ENCODE measurements around the gene ADGRB3. TPM values are rescaled to one million over a fixed set of nuclear protein-coding genes. Genes with fewer than 3 reads are reported as not detected.

Gene ADGRB3
- total RNA-seq, 1 donor from 2014 or later: 2.4 TPM

DNA sequence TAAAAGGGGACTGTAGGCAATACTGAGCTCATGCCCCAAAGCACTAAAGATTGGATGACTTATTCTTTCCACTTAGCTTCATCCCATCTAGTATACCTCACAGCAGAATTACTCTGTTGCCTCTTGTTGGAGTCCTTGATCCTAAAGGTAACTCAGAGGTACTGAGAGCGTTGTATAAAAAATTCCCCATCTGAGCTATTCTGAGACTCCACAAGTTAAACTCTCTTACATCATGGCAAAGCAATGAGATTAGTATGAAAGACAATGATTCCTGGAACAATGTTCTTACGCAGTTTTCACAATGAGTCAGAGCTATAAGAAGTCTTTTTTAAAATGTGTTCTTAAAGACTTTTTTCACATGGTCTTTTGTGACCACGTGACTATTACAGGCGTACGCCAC, 370.1 kb downstream of the ADGRB3 start:
- Mint-ChIP-seq H3K36me3 (ENCODE audit: low read depth, unreplicated experiment) (no peaks in the 10 kb centered on the region), H3K27ac (ENCODE audit: unreplicated experiment) (no peak overlapping the region), H3K9me3 (ENCODE audit: unreplicated experiment) (no peaks in the 10 kb centered on the region), H3K27me3 (ENCODE audit: unreplicated experiment) (peaks cover 2% of the 10 kb centered on the region), H3K4me3 (ENCODE audit: unreplicated experiment) (no peak overlapping the region), H3K4me1 (ENCODE audit: unreplicated experiment) (no peaks in the 10 kb centered on the region)
- TF ChIP-seq, protein P1, sequence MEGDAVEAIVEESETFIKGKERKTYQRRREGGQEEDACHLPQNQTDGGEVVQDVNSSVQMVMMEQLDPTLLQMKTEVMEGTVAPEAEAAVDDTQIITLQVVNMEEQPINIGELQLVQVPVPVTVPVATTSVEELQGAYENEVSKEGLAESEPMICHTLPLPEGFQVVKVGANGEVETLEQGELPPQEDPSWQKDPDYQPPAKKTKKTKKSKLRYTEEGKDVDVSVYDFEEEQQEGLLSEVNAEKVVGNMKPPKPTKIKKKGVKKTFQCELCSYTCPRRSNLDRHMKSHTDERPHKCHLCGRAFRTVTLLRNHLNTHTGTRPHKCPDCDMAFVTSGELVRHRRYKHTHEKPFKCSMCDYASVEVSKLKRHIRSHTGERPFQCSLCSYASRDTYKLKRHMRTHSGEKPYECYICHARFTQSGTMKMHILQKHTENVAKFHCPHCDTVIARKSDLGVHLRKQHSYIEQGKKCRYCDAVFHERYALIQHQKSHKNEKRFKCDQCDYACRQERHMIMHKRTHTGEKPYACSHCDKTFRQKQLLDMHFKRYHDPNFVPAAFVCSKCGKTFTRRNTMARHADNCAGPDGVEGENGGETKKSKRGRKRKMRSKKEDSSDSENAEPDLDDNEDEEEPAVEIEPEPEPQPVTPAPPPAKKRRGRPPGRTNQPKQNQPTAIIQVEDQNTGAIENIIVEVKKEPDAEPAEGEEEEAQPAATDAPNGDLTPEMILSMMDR (IDR thresholded peaks at IDR 0.05; ENCODE audit: unreplicated experiment): no peak
- no peak for DNase-seq (ENCODE audit: low spot score)

DNA sequence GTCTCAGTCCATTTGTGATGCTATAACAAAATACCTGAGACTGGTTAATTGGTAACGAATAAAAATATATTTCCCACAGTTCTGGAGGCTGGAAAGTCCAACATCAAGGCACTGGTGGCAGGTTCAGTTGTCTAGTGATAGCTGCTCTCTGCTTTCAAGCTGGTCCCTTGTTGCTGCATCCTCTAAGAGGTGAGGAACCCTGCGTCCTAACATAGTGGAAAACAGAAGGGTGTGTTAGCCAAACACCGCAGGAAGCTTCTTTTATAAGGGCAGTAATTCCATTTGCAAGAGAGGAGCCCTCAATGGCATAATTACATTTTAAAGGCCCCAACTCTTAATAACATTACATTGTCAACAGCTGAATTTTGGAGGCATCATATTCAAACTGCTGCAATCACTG, 372.7 kb downstream of the ADGRB3 start:
- H3K9me3 Mint-ChIP-seq (ENCODE audit: unreplicated experiment): no peaks in the 10 kb centered on the region
- H3K27ac Mint-ChIP-seq (ENCODE audit: unreplicated experiment): no peak overlapping the region
- H3K36me3 Mint-ChIP-seq (ENCODE audit: low read depth, unreplicated experiment): no peaks in the 10 kb centered on the region
- H3K4me1 Mint-ChIP-seq (ENCODE audit: unreplicated experiment): no peaks in the 10 kb centered on the region
- H3K27me3 Mint-ChIP-seq (ENCODE audit: unreplicated experiment): no peaks in the 10 kb centered on the region
- no peak overlapping the region for H3K4me3 Mint-ChIP-seq (ENCODE audit: unreplicated experiment)
- DNase-seq (ENCODE audit: low spot score): no peak
- TF ChIP-seq, protein P1 (IDR thresholded peaks at IDR 0.05; ENCODE audit: unreplicated experiment): no peak

DNA sequence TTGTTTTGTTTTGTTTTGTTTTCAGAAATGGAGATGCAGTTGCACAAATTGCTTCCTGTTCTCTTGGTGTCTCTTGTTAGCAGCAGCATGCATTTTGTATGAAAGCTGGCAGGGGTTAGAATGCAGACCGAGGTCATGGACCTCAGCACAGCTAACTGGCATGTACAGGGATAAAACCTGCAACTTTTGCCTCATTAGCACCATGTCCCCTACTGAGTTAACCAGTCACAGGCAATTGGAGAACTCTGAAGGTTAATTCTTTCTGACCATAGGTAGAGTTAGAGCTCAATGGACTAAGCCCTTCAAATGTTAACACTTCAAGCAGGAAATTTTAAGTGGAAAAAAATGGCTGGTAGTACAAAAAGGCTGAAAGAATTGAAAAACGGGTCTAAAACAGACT, 377.1 kb downstream of the ADGRB3 start:
- TF ChIP-seq, protein P1 (IDR thresholded peaks at IDR 0.05; ENCODE audit: unreplicated experiment): no peak
- H3K27ac Mint-ChIP-seq (ENCODE audit: unreplicated experiment): no peak overlapping the region
- H3K4me1 Mint-ChIP-seq (ENCODE audit: unreplicated experiment): no peaks in the 10 kb centered on the region
- no peaks in the 10 kb centered on the region for H3K27me3 Mint-ChIP-seq (ENCODE audit: unreplicated experiment)
- no peak overlapping the region for H3K4me3 Mint-ChIP-seq (ENCODE audit: unreplicated experiment)
- H3K9me3 Mint-ChIP-seq (ENCODE audit: unreplicated experiment): no peaks in the 10 kb centered on the region
- H3K36me3 Mint-ChIP-seq (ENCODE audit: low read depth, unreplicated experiment): no peaks in the 10 kb centered on the region
- DNase-seq (ENCODE audit: low spot score): no peak

DNA sequence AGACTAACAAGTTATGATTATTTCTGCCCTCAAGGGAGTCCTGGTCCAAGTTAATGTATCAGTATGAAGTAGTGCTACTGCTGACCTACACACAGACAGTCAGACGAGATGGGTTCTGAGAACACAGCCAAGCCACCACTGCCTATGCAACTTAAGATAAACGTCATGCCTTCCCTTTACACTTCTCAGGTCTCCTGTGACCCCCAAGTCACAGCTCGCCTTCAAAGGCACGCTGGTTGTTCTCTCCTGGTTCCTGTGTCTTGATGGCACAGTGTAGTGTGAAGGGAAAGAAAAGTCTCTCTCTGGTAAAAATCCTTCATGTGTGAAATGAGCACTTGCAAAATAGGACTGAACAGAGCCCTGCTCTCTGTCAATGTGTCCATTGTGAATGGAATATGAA, 377.8 kb downstream of the ADGRB3 start:
- Mint-ChIP-seq H3K4me1 (ENCODE audit: unreplicated experiment) (no peaks in the 10 kb centered on the region), H3K36me3 (ENCODE audit: low read depth, unreplicated experiment) (no peaks in the 10 kb centered on the region), H3K27ac (ENCODE audit: unreplicated experiment) (no peak overlapping the region), H3K9me3 (ENCODE audit: unreplicated experiment) (no peaks in the 10 kb centered on the region), H3K4me3 (ENCODE audit: unreplicated experiment) (no peak overlapping the region), H3K27me3 (ENCODE audit: unreplicated experiment) (no peaks in the 10 kb centered on the region)
- no peak for DNase-seq (ENCODE audit: low spot score)
- TF ChIP-seq, protein P1 (IDR thresholded peaks at IDR 0.05; ENCODE audit: unreplicated experiment): no peak

DNA sequence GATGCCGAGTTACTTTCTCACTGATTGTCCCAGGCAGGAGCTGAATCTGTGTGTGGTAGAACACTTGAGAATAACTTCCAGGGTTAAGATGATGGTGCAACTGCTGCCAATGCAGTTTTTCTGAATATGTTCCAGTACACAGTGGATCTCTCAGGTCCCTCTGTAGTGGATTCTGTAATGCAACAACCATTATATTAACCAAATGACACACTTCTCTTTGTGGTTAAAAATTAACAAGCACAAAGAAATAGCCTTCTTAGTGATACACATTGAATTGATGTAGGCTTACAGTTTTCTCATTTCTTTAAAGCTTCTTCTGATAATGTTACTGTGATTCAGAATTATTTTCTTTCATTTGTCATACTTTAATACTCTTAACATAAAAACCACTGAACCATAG, 383.8 kb downstream of the ADGRB3 start:
- Mint-ChIP-seq H3K9me3 (ENCODE audit: unreplicated experiment) (no peaks in the 10 kb centered on the region), H3K4me3 (ENCODE audit: unreplicated experiment) (no peak overlapping the region), H3K36me3 (ENCODE audit: low read depth, unreplicated experiment) (no peaks in the 10 kb centered on the region), H3K27ac (ENCODE audit: unreplicated experiment) (no peak overlapping the region), H3K4me1 (ENCODE audit: unreplicated experiment) (no peaks in the 10 kb centered on the region), H3K27me3 (ENCODE audit: unreplicated experiment) (no peaks in the 10 kb centered on the region)
- no peak for DNase-seq (ENCODE audit: low spot score)
- TF ChIP-seq, protein P1 (IDR thresholded peaks at IDR 0.05; ENCODE audit: unreplicated experiment): no peak
